ENCODE data around the gene TXNRD1. TPM values are rescaled to one million over a fixed set of nuclear protein-coding genes. Genes with fewer than 3 reads are reported as not detected.
"Not testable (repeated sequence)": the region's sequence is repeated elsewhere in the genome, so short reads cannot be mapped to it uniquely, and the experiment has no call there.

The TXNRD1 gene
- polyA plus RNA-seq, 3 donors = 50.2 to 69.5 (median 63.3) TPM

- no peak for DNase-seq (ENCODE audit: extremely low read depth in 1 of 11, low read depth in 9 of 11, low spot score in 4 of 11)
Observed at GRCh38 chr12:104310751-104311633, 95.4 kb downstream of the TXNRD1 start.

GRCh38 chr12:104312202-104312601, 96.6 kb downstream of the TXNRD1 start:
- DNase-seq (ENCODE audit: extremely low read depth in 1 of 11, low read depth in 9 of 11, low spot score in 4 of 11) = no peak

GRCh38 chr12:104312654-104313053, 97.1 kb downstream of the TXNRD1 start:
- no peak for DNase-seq (ENCODE audit: extremely low read depth in 1 of 11, low read depth in 9 of 11, low spot score in 4 of 11)

GRCh38 chr12:104313568-104314241, 98.1 kb downstream of the TXNRD1 start:
- DNase-seq (ENCODE audit: extremely low read depth in 1 of 11, low read depth in 9 of 11, low spot score in 4 of 11) = no peak

GRCh38 chr12:104314242-104314614, 98.6 kb downstream of the TXNRD1 start:
- DNase-seq (ENCODE audit: extremely low read depth in 1 of 11, low read depth in 9 of 11, low spot score in 4 of 11) = no peak

- no peak for DNase-seq (ENCODE audit: extremely low read depth in 1 of 11, low read depth in 9 of 11, low spot score in 4 of 11)
Observed at GRCh38 chr12:104315326-104316224, 100.0 kb downstream of the TXNRD1 start.

- no peak for DNase-seq (ENCODE audit: extremely low read depth in 1 of 11, low read depth in 9 of 11, low spot score in 4 of 11)
Observed at GRCh38 chr12:104316936-104317335, 101.4 kb downstream of the TXNRD1 start.

- no peak for DNase-seq (ENCODE audit: extremely low read depth in 1 of 11, low read depth in 9 of 11, low spot score in 4 of 11)
Observed at GRCh38 chr12:104317538-104318210, 102.1 kb downstream of the TXNRD1 start.

- DNase-seq (ENCODE audit: extremely low read depth in 1 of 11, low read depth in 9 of 11, low spot score in 4 of 11) = no peak
Observed at GRCh38 chr12:104319028-104319427, 103.4 kb downstream of the TXNRD1 start.

- DNase-seq (ENCODE audit: extremely low read depth in 1 of 11, low read depth in 9 of 11, low spot score in 4 of 11) = no peak
Observed at GRCh38 chr12:104319918-104320626, 104.5 kb downstream of the TXNRD1 start.

GRCh38 chr12:104320627-104321024, 105.0 kb downstream of the TXNRD1 start:
- no peak for DNase-seq (ENCODE audit: extremely low read depth in 1 of 11, low read depth in 9 of 11, low spot score in 4 of 11)

GRCh38 chr12:104321949-104322348, 106.4 kb downstream of the TXNRD1 start:
- DNase-seq (ENCODE audit: extremely low read depth in 1 of 11, low read depth in 9 of 11, low spot score in 4 of 11) = no peak

GRCh38 chr12:104322533-104322932, 107.0 kb downstream of the TXNRD1 start:
- DNase-seq (ENCODE audit: extremely low read depth in 1 of 11, low read depth in 9 of 11, low spot score in 4 of 11) = not testable (repeated sequence)

GRCh38 chr12:104323899-104324298, 108.3 kb downstream of the TXNRD1 start:
- no peak for DNase-seq (ENCODE audit: extremely low read depth in 1 of 11, low read depth in 9 of 11, low spot score in 4 of 11)

GRCh38 chr12:104328278-104328677, 112.7 kb downstream of the TXNRD1 start:
- not testable (repeated sequence) for DNase-seq (ENCODE audit: extremely low read depth in 1 of 11, low read depth in 9 of 11, low spot score in 4 of 11)

GRCh38 chr12:104328790-104329189, 113.2 kb downstream of the TXNRD1 start:
- DNase-seq (ENCODE audit: extremely low read depth in 1 of 11, low read depth in 9 of 11, low spot score in 4 of 11) = no peak

GRCh38 chr12:104329707-104330532, 114.3 kb downstream of the TXNRD1 start:
- no peak for DNase-seq (ENCODE audit: extremely low read depth in 1 of 11, low read depth in 9 of 11, low spot score in 4 of 11)

All from renal cortex interstitium (tissue), 11 donors.